HG03060 (cell line): Measurements from ENCODE around the gene ZMIZ1.

Experiments used
- ATAC-seq: cut with Tn5 transposase; IDR thresholded peaks from one replicate; pipeline ENCODE4 v1.9.1; 2021; ENCODE audit warnings: low read depth, moderate number of reproducible peaks; ENCODE audit not compliant: unreplicated experiment

The ZMIZ1 gene

DNA sequence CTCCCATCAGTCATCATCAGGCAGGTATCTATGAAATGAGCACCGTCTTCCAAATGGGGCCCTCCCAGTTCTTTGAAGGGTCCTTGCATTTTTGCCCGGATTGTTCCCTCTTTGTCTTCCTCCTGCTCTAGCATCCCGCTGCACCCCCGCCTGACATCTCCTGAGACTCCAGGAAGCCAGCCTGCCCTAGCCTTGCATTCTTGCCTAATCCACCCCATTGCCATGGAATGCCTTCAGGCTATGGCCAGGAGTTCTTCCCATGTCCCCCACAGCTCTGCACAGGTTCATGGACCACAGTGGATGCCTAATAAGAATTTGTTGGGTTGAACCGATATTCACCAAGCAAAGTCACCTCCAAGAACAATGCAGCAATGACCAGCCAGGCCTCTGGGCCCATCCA is 62.1 kb downstream of the ZMIZ1 start:
- ATAC-seq: no peak

DNA sequence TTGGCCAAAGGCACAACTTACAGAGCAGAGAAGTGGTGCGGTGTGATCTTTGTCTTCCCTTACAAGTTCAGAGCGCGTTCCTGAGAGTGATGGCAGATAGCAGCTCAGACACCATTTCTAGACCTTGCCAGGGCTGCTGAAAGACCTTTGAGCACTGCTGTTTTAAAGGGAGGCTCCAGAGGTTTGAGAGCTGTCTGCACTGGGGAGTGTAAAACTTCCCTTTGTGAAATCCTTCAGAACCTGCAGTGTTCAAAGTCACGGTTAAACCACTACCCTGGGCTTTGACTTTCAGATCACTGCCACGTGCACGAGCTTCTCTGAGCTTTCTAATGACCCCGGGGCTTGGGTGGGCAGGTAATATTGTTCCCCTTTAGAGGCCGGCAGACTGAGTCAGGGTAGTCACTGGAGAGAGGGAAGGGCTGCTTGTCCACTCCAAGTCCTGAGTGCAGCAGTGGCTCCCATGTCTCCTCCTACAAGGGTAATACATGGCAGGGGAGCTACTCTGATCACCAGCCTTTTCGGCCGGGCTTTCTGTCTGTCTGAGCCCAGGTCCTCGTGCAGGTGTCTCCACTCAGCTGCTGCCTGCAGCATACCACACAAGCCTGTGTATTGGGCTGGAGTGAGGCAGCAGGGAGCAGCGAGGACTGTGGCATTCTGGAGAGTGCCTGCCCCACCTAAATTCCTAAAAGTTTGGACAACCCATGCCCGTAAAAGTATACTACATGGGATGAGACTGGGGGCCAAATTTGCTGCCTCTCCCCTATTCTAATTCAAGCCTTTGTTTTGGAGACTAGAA is 63.3 kb downstream of the ZMIZ1 start:
- ATAC-seq: no peak

DNA sequence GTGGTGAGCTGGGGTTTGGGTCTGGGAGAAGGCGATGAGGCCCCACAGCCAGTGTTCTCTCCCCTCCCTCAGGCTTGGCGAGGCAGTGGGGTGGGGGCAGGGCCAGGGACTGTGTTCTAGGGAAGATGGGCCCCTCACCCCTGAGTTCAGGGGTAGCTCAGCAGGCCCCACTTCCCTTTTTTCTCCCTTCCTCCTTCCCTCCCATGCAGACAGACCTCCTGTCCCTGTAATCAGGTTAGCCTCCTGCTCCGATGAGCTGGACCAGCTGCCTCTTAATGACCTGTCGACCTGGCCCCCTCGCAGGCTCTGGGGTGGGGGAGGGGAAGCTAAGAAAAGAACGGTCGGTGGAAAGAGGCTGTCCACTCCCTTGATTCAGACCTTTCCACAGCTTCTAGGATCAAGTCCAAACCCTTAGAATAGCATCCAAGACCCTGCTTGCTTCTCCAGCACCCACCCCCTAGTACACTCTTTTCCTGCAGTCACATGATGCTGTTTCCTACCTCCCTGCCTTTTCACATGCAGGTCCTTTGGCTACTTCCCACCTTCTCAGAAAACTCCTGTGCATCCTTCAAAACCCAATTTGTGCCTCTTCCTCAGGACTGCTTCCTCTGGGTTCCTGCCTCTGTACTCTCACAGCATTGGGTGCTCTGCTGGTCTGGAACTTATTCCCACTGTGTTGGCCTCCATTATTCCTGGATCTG is 64.1 kb downstream of the ZMIZ1 start:
- ATAC-seq: no peak

DNA sequence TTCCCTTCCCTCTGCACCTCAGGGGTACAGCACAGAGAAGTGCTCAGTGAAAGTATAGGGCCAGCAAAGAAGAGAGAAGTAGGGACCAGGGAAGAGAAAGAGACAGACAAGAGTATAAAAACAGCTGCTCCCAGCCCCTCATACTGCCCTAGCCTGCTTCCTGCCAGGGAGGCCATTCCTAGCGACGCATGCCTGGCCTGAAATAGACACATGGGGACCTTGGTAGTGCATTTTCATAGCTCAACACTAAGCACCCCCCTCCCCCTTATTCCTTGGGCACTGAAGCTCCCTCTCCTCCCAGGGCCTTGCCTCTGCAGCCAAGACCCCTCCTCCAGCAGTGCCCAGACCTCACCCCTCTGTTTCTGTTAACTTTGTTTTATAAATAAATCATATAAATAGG is 64.7 kb downstream of the ZMIZ1 start:
- no peak for ATAC-seq

DNA sequence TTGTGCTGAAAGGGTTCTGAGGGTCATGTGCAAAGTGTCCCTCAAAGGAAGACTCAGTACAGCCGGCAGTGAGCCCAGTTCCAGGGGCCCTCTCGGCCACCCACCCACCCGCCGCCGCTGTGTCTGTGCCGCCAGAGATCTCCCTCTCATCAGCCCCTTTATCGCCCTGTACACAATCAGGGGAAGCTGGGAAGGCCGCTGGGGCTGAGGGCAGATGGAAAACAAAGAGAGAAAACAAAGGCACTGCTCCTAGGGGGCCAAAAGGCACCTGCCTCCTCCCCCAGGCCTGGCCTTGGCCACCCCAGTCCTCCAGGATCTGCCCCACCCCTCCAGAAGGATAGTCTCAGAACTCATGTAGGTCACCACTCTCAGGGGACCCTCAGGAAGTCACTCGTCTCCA is 67.0 kb downstream of the ZMIZ1 start:
- no peak for ATAC-seq

DNA sequence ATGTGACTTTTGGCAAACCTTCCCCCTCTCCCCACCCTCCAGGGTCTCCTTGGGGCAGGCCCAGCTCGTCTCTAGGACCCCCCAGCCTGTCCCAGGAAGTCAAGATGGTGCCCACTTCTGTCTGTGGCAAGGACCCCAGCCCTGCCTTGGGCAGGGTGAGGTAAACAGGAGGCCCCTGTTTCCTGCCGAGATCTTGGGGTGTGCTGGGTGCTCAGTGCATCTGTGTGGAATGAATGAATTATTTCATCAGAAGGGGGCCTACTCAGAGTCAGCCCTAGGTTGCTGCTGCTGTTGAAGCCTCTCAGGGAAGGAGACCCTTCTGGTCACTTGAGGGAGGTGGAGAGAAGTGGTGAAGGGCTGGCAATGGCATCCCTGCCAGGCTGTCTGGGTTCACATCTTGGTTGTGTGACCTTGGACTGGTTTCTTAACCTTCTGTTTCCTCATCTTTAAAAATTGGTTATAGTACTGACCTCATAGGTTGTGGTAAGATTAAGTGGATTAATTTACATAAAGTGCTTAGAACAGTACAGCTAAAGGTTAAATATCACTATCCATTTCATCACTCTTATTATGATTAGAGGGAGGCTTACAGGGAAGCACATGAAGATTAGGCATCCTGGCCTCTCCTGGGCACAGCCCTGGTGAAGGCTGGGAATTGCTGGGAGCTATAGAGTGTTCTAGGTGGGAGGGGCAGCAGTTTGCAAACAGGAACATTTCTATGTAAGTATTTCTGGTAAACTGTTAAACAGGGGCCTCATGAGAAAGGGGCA is 67.7 kb downstream of the ZMIZ1 start:
- ATAC-seq: no peak

DNA sequence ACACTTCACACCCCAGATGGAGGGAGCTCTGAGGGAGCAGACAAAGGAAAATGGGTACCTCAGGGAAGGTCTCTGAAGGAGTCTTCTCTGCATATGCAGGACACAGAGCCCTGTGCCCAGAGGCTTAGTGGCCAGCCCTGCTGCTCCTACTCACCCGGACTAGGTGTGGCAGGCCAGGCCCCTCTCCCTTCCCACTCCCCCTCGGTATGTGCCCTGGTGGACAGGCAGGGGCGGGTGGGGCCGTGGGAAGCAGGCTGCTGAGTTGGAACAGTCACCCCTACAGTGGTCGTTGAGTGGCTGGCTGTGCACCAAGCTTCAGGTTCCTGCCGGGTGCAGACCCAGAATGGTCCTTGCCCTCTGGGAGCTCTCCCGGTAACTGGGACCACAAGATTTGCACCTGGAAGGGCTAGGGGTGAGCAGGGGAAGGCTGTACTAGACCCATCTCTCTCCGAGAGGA is 68.6 kb downstream of the ZMIZ1 start:
- no peak for ATAC-seq

DNA sequence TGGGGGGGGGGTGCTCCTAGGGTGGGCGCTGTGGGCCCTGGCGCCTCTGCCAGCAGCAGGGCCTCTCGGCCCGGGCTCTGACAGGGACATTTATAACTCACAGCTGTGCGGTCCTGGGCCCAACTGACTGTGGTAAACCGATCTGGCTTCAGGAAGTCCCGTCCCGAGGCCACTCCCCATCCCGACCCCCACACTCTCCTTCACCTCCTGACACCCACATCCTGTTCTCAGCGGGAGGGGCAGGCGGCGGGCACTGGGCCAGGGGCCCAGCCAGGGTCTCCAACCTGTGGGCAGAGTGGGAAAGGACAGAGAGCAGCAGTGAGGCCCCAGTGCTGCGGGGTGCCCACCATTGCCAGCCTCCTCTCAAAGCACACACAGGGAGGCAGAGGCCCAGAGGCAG is 69.1 kb downstream of the ZMIZ1 start:
- no peak for ATAC-seq

DNA sequence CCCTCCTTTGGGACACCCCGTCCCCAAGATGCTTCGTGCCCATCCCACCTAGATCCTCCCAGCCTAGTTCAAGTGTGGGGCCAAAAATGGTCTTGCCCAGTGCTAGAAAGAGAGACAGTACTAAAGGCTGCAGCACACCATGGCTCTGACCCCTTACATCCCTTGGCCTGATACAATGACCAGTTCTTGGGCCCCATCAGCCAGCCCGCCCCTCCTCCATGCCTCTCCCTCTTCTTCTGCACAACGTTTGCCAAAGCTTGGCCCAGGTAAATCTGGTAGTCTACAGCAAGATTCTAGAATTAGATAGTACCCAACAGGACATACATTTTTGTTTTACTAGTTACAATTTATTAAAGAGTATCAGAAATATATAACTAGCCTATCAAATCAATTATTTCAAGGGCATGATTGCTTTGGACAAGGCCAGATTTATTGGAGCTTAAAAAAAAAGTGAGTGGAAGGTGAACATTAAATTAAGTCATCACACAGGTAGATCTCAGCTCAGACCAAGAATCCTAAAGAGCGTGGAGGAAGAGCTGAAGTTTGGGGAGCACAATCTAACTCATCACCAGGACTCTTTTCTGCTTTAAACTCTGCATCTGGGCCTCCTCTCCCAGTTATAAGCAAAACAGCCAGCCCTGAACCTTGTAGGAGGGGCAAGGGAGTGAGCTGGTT is 69.8 kb downstream of the ZMIZ1 start:
- ATAC-seq: no peak

DNA sequence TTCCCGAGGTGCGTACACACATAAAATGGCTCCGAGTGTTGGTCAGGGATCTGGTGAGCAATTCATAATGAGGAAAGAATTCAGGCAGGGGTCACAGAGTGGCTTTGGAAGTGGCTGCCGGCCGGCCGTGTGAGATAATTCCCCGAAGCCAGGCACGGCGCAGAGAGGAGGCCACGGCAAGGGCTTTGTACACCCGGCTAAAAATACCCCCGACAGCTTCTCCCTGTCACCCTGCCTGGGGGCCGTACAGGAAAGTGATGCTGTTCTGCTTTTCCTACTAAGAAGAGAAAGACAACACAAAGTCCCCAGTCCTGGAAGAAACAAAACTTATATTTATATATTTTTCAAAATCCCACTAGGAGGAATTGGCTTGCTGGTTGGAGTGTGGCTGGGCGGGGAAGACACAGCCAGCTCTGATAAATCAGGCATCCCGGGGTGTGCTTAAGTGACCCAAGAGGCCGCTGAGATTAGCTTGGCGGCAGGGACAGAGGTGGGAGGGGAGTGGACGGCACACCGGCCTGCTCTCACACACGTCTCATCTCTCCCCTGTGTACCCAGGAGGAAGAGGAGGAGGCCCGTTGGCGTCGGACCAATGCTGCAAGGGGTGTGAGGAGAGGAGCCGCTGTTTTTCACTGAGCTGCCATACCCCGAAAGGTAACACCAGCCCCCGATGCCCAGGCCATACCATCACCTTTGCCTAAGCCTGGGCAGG is 70.5 kb downstream of the ZMIZ1 start:
- ATAC-seq: no peak

DNA sequence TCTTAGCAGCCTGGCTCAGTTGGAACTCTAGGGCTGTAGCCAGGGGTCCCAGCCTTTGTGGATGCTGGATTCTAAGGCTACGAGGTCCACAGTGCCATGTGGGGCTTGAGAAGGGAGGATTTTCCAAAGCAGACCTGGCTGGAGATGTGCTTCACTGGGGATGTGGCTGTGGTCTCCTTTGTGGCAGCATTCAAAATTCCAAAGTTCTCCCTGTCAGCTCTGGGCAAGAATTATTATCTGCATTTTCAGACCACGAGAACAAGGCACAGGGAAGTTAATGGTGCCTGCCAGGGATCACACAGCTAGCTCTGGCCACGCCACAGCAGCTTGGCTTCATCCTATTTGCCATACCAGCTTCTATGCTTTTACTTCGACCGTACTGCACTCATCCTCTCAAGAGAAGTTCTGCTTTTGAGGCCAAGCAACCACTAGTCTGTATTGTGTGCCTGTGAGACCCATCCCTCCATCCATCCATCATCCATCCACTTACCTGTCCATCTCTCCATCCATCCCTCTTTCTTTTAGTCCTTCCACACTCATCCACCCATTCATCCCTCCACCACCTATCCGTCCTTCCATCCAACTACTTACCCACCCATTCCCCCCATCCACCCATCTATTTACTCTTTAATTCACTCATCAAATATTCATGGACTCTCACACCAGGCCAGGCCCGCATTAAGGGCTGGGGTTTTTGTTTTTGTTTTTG is 71.5 kb downstream of the ZMIZ1 start:
- no peak for ATAC-seq

DNA sequence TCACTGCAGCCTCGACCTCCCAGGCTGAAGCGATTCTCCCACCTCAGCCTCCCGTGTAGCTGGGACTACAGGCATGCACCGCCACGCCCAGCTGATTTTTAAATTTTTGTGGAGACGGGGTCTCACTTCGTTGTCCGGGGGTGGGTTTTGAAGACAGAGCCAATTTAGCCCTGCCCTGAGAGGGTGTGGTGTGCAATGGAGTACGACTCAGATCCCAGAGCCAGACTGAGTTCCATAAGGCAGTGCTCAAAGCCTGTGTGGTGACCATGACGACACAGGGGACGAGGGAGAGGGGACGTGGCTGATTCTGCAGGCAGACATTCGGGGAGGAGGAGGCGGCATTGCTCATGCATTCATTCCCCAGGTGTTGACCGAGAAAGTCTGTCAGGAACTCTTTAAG is 72.1 kb downstream of the ZMIZ1 start:
- no peak for ATAC-seq

DNA sequence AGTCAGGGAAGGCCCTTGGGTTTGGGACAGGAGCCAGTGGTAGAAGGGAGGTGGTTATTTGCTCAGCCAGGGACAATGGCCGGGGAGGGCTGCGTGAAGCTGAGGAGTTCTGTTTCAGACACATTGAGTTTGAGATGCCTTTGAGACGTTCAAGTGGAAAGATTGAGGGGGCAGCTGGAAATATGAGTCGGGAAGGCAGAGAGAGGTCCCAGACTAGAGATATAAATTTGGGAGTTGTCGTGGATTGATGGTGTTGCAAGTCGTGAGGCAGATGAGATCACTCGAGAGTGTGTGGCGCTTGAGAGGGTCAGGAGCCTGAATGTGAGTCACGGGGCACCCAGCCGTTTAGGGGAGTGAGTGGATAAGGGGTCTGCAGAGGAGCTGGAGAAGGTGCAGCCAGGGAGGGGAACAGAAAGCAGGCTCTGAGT is 73.3 kb downstream of the ZMIZ1 start:
- no peak for ATAC-seq

DNA sequence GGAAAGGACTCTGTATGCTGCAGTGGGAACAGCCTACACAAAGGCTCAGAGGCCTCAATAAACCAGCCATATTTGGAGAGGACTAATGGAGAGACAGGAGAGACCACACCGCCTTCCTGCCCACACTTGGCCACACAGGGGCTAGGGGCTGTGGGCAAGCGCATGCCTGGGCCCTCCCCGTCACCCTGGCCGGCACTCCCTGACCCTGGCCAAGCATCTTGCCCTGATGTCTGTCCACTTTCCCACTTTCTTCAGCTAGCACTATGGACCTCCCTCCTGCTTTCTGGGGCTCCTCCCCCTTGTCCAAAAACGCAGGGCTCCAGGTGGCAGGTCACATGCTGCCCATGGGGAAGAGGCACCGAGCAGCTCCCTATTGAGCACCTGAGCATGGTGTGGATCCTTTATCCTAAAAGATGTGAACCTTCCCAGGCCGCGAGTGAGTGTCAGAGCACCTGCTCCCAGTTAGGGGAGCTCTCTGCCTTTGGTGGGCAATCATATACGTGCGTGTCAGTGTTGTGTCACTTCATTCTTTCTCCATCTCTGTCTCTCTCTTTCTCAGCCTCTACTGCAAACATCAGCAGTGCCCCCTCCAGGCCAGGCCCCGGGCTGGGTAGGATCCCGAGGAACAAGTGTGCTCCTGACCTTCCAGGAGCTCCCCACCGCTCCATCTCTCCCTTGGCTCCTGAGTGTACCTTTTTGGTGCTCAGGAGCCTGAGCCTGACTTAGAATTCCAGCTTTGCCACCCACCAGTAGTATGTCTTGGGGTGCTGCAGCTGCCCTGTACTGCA is 74.0 kb downstream of the ZMIZ1 start:
- ATAC-seq: no peak

DNA sequence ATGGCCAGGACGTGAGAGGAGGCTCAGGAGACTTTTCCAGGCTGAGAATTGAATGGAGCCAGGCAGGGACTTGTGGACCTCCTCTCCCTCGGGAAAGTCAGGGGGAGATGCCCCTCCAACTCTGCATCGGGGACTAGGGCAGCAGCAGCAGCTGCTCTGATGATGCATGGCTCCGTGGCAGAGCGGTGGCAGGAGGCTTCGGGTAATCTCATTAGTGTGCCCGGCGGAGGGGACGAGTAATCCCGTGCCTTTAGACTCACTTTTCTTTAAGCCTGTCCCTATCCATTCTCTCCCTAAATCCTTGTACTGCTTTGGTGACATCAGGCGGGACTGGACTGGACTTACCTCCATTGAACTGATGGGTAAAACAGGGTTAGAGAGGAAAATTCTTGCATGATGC is 75.1 kb downstream of the ZMIZ1 start:
- no peak for ATAC-seq

DNA sequence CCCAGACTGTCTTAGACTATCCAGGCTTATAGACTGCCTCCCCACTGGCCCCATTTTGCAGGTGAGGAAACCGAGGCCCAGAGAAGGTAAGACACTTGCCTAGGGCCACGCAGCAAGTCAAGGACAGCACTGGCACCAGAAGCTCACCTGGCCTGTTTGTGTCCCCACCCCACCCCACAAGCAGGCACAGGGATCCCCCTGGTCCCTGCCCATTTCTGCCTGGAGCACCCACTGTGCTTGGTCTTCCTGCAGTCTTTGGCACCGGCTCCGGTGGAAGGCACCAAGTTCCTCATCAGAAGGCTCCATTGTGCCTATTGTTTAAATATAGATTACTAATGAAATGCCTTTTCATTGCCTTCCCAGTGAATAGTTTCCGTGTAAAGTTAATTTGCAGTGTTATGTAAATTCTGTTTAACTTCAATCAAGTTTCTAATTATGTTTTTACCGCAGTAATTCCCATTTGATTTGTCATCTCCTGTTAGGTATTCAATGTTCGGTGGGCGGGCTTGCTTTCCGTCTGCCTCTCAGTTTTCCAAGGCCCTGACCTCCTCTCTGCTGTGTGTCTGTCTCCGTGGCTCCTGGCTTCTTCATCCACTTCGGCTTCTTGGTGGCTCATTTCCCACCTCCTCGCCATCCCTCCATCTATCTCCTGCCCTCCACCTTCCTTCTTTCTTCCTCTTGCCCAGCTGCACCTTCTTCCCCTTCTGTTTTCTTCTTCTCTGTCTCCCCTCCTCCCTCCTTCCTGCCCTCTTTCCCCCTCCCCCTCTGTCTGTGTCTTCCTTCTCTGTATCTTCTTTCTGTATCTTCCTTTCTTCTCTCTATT is 75.8 kb downstream of the ZMIZ1 start:
- ATAC-seq: no peak

DNA sequence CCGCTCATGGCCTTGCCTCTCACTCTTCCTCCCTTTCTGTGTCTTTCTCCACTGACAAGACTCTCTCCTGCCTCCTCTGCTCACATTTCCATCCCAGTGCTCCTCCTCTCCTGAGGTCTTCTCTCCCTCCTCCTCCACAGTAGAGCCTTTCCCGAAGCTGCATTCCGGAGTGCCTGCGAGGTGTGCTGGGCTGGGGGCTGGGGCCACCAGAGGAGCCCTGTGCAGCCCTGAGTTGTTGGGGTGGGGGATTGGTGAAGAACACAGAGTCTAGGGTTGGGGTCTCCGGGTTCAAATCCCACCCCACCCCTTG is 76.4 kb downstream of the ZMIZ1 start:
- no peak for ATAC-seq
